T-helper 17 cell (primary cell): ENCODE data around the gene RXYLT1. TPM values are rescaled to one million over a fixed set of nuclear protein-coding genes. Genes with fewer than 3 reads are reported as not detected.

Source experiments
- ATAC-seq: fragments of 150-1000 bp; cut with Tn5 transposase; 2 replicates; pipeline ENCODE4 v1.10.0; 2021; ENCODE audit warnings: mild to moderate bottlenecking, moderate library complexity
- DNase-seq, 3 donors: peaks; one replicate each; pipeline versions ENCODE4 v3.0.0 to v3.0.0-alpha.2; 2020 to 2021
- H3K9me3 ChIP-seq: one replicate; pipeline ENCODE4 v1.7.0; 2013; ENCODE audit warnings: low read length, mild to moderate bottlenecking; ENCODE audit not compliant: control insufficient read depth, poor library complexity, severe bottlenecking
- H3K27ac Mint-ChIP-seq: one replicate; pipeline ENCODE4 v1.8.0; 2022; ENCODE audit warnings: mild to moderate bottlenecking, moderate library complexity, mixed read lengths
- H3K27me3 Mint-ChIP-seq: one replicate; pipeline ENCODE4 v1.8.0; 2022; ENCODE audit warnings: mixed read lengths
- H3K36me3 Mint-ChIP-seq: one replicate; pipeline ENCODE4 v1.8.0; 2022; ENCODE audit warnings: low read depth, mixed read lengths
- H3K4me1 Mint-ChIP-seq: one replicate; pipeline ENCODE4 v1.8.0; 2022; ENCODE audit warnings: mild to moderate bottlenecking, mixed read lengths
- H3K4me3 Mint-ChIP-seq: one replicate; pipeline ENCODE4 v1.8.0; 2022; ENCODE audit warnings: mild to moderate bottlenecking, moderate library complexity, mixed read lengths
- total RNA-seq, 4 donors: library from RNA in 2 of 4; stranded (reverse) in 2 of 4; gene quantifications; one replicate each; pipeline ENCODE4 v1.2.3 and lab custom pipeline; 2022 to 2026

The RXYLT1 gene
- total RNA-seq, 2 donors from 2014 or later, result 7.9 to 9.0 TPM

DNA sequence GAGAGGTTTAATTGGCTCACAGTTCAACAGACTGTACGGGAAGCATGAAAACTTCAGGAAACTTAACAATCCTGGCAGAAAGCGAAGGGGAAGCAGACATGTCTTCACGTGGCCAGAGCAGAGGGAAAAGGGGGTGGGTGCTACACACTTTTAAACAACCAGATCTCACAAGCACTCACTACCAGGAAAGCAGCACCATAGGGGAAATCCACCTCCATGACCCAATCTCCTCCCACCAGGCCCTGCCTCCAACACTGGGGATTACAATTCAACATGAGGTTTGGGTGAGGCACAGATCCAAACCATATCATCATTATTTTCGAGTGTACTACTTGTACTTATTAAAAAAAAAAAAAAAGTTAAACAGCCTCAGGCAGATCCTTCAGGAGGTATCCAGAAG lies 29.9 kb downstream of the RXYLT1 start:
- DNase-seq (no peak), ATAC-seq (no peak)
- H3K27me3 Mint-ChIP-seq, result no peaks in the 10 kb centered on the region
- H3K4me1 Mint-ChIP-seq, result peaks cover 6% of the 10 kb centered on the region
- H3K9me3 ChIP-seq, result no peaks in the 10 kb centered on the region
- no peak overlapping the region for H3K4me3 Mint-ChIP-seq
- H3K36me3 Mint-ChIP-seq, result peaks cover 2% of the 10 kb centered on the region
- H3K27ac Mint-ChIP-seq, result no peak overlapping the region

- Mint-ChIP-seq H3K36me3 (peaks cover 2% of the 10 kb centered on the region), H3K27ac (no peak overlapping the region), H3K4me3 (no peak overlapping the region), H3K4me1 (peaks cover 13% of the 10 kb centered on the region), H3K27me3 (no peaks in the 10 kb centered on the region)
- no peak for DNase-seq
- no peak for ATAC-seq
- H3K9me3 ChIP-seq, result no peaks in the 10 kb centered on the region
These were observed 31.6 kb downstream of the RXYLT1 start for GRCh38 chr12:63811334-63811733.

DNA sequence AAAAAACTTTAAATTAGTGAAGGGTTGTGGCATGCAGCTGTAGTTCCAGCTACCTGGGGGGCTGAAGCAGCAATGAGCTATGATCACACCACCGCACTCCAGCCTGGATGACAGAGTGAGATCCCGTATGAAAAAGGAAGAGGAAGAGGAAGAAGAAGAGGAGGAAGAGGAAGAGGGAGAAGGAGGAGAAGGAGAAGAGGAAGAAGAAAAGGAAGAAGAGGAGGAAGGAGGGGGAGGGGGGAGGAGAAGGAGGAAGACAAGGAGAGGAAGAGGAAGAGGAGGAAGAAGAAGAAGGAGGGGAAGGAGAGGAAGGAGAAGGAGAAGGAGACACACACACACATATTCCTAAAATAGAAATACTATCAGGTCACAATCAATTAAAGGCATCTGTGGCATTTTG lies 32.0 kb downstream of the RXYLT1 start:
- ATAC-seq (no peak), DNase-seq (no peak)
- Mint-ChIP-seq H3K27me3 (no peaks in the 10 kb centered on the region), H3K4me1 (peaks cover 13% of the 10 kb centered on the region), H3K36me3 (peaks cover 2% of the 10 kb centered on the region), H3K4me3 (no peak overlapping the region), H3K27ac (no peak overlapping the region)
- no peaks in the 10 kb centered on the region for H3K9me3 ChIP-seq

- no peak for DNase-seq
- Mint-ChIP-seq H3K4me1 (peaks cover 13% of the 10 kb centered on the region), H3K4me3 (no peak overlapping the region), H3K27me3 (no peaks in the 10 kb centered on the region), H3K27ac (peak overlapping the region; percentile 86), H3K36me3 (peaks cover 2% of the 10 kb centered on the region)
- H3K9me3 ChIP-seq, result no peaks in the 10 kb centered on the region
- peak; percentile 62 for ATAC-seq
These were observed 34.5 kb downstream of the RXYLT1 start for GRCh38 chr12:63814146-63814772.

GRCh38 chr12:63815482-63815852 lies 35.8 kb downstream of the RXYLT1 start:
- DNase-seq (no peak), ATAC-seq (no peak)
- Mint-ChIP-seq H3K36me3 (no peaks in the 10 kb centered on the region), H3K4me3 (no peak overlapping the region), H3K27me3 (no peaks in the 10 kb centered on the region), H3K27ac (peak overlapping the region; percentile 86), H3K4me1 (peaks cover 13% of the 10 kb centered on the region)
- H3K9me3 ChIP-seq, result no peaks in the 10 kb centered on the region

DNA sequence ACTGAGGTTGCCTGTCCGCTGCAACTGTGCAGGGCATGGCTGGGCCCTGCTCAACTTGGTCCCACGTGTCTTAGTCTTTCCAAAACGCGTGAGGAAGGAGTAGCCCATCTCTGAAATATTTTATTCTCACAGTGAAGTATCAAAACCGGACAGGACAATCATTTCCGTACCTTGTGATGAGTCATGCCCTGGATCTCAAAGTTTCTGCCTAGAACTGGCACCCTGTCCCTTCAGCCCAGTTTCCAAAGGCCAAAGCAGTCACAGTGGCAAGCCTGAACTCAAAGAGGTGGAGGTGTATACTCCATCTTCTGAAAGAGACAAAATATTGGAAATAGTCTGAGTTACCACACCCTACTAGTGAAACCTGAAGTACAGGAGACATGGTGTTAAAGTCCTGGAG lies 36.3 kb downstream of the RXYLT1 start:
- no peak overlapping the region for H3K4me3 Mint-ChIP-seq
- no peaks in the 10 kb centered on the region for H3K36me3 Mint-ChIP-seq
- no peaks in the 10 kb centered on the region for H3K27me3 Mint-ChIP-seq
- peaks cover 13% of the 10 kb centered on the region for H3K4me1 Mint-ChIP-seq
- H3K9me3 ChIP-seq, result no peaks in the 10 kb centered on the region
- no peak for ATAC-seq
- DNase-seq, result no peak
- peak overlapping the region; percentile 86 for H3K27ac Mint-ChIP-seq

DNA sequence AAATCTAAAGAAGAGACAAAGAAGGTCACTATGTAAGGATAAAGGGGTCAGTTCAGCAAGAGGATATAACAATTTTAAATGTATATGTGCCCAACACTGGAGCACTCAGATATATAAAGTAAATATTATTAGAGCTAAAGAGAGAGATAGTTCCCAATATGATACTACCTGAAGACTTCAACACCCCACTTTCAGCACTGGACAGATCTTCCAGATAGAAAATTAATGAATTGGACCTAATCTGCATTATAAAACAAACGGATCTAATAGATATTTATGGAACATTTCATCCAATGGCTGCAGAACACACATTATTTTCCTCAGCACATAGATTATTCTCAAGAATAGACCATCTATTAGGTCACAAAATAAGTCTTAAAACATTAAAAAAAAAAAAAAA lies 40.7 kb downstream of the RXYLT1 start:
- ATAC-seq, result no peak
- peaks cover 7% of the 10 kb centered on the region for H3K4me1 Mint-ChIP-seq
- H3K27me3 Mint-ChIP-seq, result peaks cover 26% of the 10 kb centered on the region
- DNase-seq, result no peak
- no peak overlapping the region for H3K27ac Mint-ChIP-seq
- H3K9me3 ChIP-seq, result no peaks in the 10 kb centered on the region
- H3K4me3 Mint-ChIP-seq, result no peak overlapping the region
- H3K36me3 Mint-ChIP-seq, result peaks cover 2% of the 10 kb centered on the region

GRCh38 chr12:63821781-63822251 lies 42.1 kb downstream of the RXYLT1 start:
- no peak overlapping the region for H3K27ac Mint-ChIP-seq
- peaks cover 2% of the 10 kb centered on the region for H3K36me3 Mint-ChIP-seq
- ATAC-seq, result no peak
- H3K9me3 ChIP-seq, result no peaks in the 10 kb centered on the region
- peak overlapping the region; percentile 72 for H3K4me3 Mint-ChIP-seq
- no peak for DNase-seq
- peaks cover 26% of the 10 kb centered on the region for H3K27me3 Mint-ChIP-seq
- peaks cover 5% of the 10 kb centered on the region for H3K4me1 Mint-ChIP-seq

DNA sequence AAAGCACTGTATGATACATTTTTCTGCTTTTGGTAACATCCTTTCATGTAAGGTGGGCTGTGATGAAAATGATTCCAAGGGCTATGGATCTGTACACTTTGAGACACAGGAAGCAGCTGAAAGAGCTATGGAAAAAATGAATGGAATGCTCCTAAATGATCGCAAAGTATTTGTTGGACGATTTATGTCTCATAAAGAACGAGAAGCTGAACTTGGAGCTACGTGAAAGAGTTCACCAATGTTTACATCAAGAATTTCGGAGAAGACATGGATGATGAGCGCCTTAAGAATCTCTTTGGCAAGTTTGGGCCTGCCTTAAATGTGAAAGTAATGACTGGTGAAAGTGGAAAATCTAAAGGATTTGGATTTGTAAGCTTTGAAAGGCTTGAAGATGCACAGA lies 42.6 kb downstream of the RXYLT1 start:
- DNase-seq (no peak), ATAC-seq (no peak)
- H3K9me3 ChIP-seq, result no peaks in the 10 kb centered on the region
- no peak overlapping the region for H3K27ac Mint-ChIP-seq
- peaks cover 5% of the 10 kb centered on the region for H3K4me1 Mint-ChIP-seq
- H3K4me3 Mint-ChIP-seq, result no peak overlapping the region
- H3K36me3 Mint-ChIP-seq, result peaks cover 2% of the 10 kb centered on the region
- peaks cover 26% of the 10 kb centered on the region for H3K27me3 Mint-ChIP-seq

GRCh38 chr12:63823040-63823439 lies 43.3 kb downstream of the RXYLT1 start:
- H3K27me3 Mint-ChIP-seq, result peaks cover 32% of the 10 kb centered on the region
- H3K4me1 Mint-ChIP-seq, result peaks cover 5% of the 10 kb centered on the region
- H3K27ac Mint-ChIP-seq, result no peak overlapping the region
- no peaks in the 10 kb centered on the region for H3K9me3 ChIP-seq
- H3K36me3 Mint-ChIP-seq, result peaks cover 2% of the 10 kb centered on the region
- ATAC-seq (no peak), DNase-seq (no peak)
- no peak overlapping the region for H3K4me3 Mint-ChIP-seq

- Mint-ChIP-seq H3K4me1 (peaks cover 5% of the 10 kb centered on the region), H3K36me3 (peaks cover 5% of the 10 kb centered on the region), H3K27ac (no peak overlapping the region), H3K27me3 (peaks cover 37% of the 10 kb centered on the region), H3K4me3 (no peak overlapping the region)
- H3K9me3 ChIP-seq, result no peaks in the 10 kb centered on the region
- ATAC-seq (peak; percentile 52), DNase-seq (no peak)
These were observed 46.4 kb downstream of the RXYLT1 start for GRCh38 chr12:63826006-63826585.

- H3K36me3 Mint-ChIP-seq, result peaks cover 5% of the 10 kb centered on the region
- H3K27ac Mint-ChIP-seq, result no peak overlapping the region
- peaks cover 2% of the 10 kb centered on the region for H3K4me1 Mint-ChIP-seq
These were observed 49.2 kb downstream of the RXYLT1 start for GRCh38 chr12:63828867-63829266.

DNA sequence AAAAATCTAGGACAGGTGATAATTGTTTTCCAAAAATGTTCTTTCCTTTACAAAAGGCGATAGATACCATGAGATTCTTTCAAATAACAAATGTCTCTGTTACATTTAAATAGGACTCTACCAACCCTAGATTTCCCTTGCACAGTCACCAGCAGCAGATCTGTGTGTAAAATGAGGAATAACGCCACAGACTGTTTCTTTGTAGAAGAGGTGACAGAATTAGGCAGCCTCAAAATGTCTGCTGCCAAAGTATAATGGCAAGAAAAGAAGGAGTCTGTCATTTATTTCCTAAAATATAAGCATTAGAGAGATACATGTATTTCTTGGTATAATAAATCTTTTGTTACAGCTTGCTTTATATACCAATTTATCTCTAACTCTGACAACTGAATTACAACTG lies 56.3 kb downstream of the RXYLT1 start:
- ATAC-seq (no peak), DNase-seq (no peak)
- H3K27me3 Mint-ChIP-seq, result peaks cover 13% of the 10 kb centered on the region
- no peak overlapping the region for H3K4me3 Mint-ChIP-seq
- H3K27ac Mint-ChIP-seq, result no peak overlapping the region
- no peaks in the 10 kb centered on the region for H3K36me3 Mint-ChIP-seq
- H3K9me3 ChIP-seq, result no peaks in the 10 kb centered on the region
- no peaks in the 10 kb centered on the region for H3K4me1 Mint-ChIP-seq

More at GRCh38 chr12:63828867-63829266, 49.2 kb downstream of the RXYLT1 start:
- no peaks in the 10 kb centered on the region for H3K9me3 ChIP-seq
- Mint-ChIP-seq H3K4me3 (no peak overlapping the region), H3K27me3 (peaks cover 18% of the 10 kb centered on the region)
- ATAC-seq (no peak), DNase-seq (no peak)

GRCh38 chr12:63836936-63837335 lies 57.2 kb downstream of the RXYLT1 start:
- Mint-ChIP-seq H3K4me1 (peaks cover 2% of the 10 kb centered on the region), H3K27ac (no peak overlapping the region), H3K4me3 (no peak overlapping the region), H3K27me3 (peaks cover 13% of the 10 kb centered on the region), H3K36me3 (no peaks in the 10 kb centered on the region)
- no peak for ATAC-seq
- H3K9me3 ChIP-seq, result no peaks in the 10 kb centered on the region
- no peak for DNase-seq
